ENCODE results near the gene SLC44A3. TPM values are rescaled to one million over a fixed set of nuclear protein-coding genes. Genes with fewer than 3 reads are reported as not detected.

Gene SLC44A3
- polyA plus RNA-seq, 3 donors: 2.3 to 28.0 (median 2.5) TPM

GRCh38 chr1:94798462-94798861 lies 21.7 kb upstream of the SLC44A3 start:
- no peak overlapping the region for H3K27ac ChIP-seq (ENCODE audit: low read depth, low read length)
- 65 to 95% (median 67%) methylated on average over 2 of the region's 2 CpGs for WGBS, 3 donors

- no peak overlapping the region for H3K27ac ChIP-seq (ENCODE audit: low read depth, low read length)
- WGBS, 3 donors: 54 to 88% (median 61%) methylated on average over 4 of the region's 4 CpGs
These were observed 21.0 kb upstream of the SLC44A3 start for GRCh38 chr1:94799206-94799605.

- H3K27ac ChIP-seq (ENCODE audit: low read depth, low read length): no peak overlapping the region
- WGBS, 3 donors: 23 to 27% (median 23%) methylated on average over 7 of the region's 7 CpGs
These were observed 18.1 kb upstream of the SLC44A3 start for GRCh38 chr1:94801919-94802546.

GRCh38 chr1:94803106-94803505 lies 17.1 kb upstream of the SLC44A3 start:
- 48 to 74% (median 63%) methylated on average over 3 of the region's 3 CpGs for WGBS, 3 donors
- no peak overlapping the region for H3K27ac ChIP-seq (ENCODE audit: low read depth, low read length)

- no peak overlapping the region for H3K27ac ChIP-seq (ENCODE audit: low read depth, low read length)
These were observed 16.4 kb upstream of the SLC44A3 start for GRCh38 chr1:94803517-94804441.

GRCh38 chr1:94804442-94804837 lies 15.7 kb upstream of the SLC44A3 start:
- 58 to 80% (median 62%) methylated on average over 3 of the region's 3 CpGs for WGBS, 3 donors

More at GRCh38 chr1:94803517-94804441, 16.4 kb upstream of the SLC44A3 start:
- 45 to 84% (median 74%) methylated on average over 8 of the region's 8 CpGs for WGBS, 3 donors

GRCh38 chr1:94805912-94806311 lies 14.2 kb upstream of the SLC44A3 start:
- WGBS, 3 donors: 15 to 23% (median 16%) methylated on average over 4 of the region's 4 CpGs
- no peak overlapping the region for H3K27ac ChIP-seq (ENCODE audit: low read depth, low read length)

More at GRCh38 chr1:94804442-94804837, 15.7 kb upstream of the SLC44A3 start:
- H3K27ac ChIP-seq (ENCODE audit: low read depth, low read length): no peak overlapping the region

GRCh38 chr1:94806441-94806871 lies 13.7 kb upstream of the SLC44A3 start:
- WGBS, 3 donors: 19 to 51% (median 23%) methylated on average over 6 of the region's 6 CpGs
- H3K27ac ChIP-seq (ENCODE audit: low read depth, low read length): no peak overlapping the region

- H3K27ac ChIP-seq (ENCODE audit: low read depth, low read length): no peak overlapping the region
- 75 to 83% (median 82%) methylated on average over 12 of the region's 12 CpGs for WGBS, 3 donors
These were observed 12.2 kb upstream of the SLC44A3 start for GRCh38 chr1:94807742-94808491.

GRCh38 chr1:94808669-94809068 lies 11.5 kb upstream of the SLC44A3 start:
- WGBS, 3 donors: 67 to 77% (median 72%) methylated on average over 3 of the region's 3 CpGs

GRCh38 chr1:94812985-94813384 lies 7.2 kb upstream of the SLC44A3 start:
- WGBS, 3 donors: 74 to 76% (median 76%) methylated on average over 4 of the region's 4 CpGs
- no peak overlapping the region for H3K27ac ChIP-seq (ENCODE audit: low read depth, low read length)

More at GRCh38 chr1:94808669-94809068, 11.5 kb upstream of the SLC44A3 start:
- H3K27ac ChIP-seq (ENCODE audit: low read depth, low read length): no peak overlapping the region

- H3K27ac ChIP-seq (ENCODE audit: low read depth, low read length): no peak overlapping the region
- WGBS, 3 donors: 0 to 92% (median 40%) methylated on average over 1 of the region's 1 CpG
These were observed 4.1 kb upstream of the SLC44A3 start for GRCh38 chr1:94816030-94816429.

GRCh38 chr1:94817712-94818111 lies 2.4 kb upstream of the SLC44A3 start:
- 29 to 88% (median 79%) methylated on average over 2 of the region's 2 CpGs for WGBS, 3 donors
- H3K27ac ChIP-seq (ENCODE audit: low read depth, low read length): no peak overlapping the region

- WGBS, 3 donors: 14 to 56% (median 46%) methylated on average over 14 of the region's 14 CpGs
- H3K27ac ChIP-seq (ENCODE audit: low read depth, low read length): no peak overlapping the region
These were observed 766 bp upstream of the SLC44A3 start for GRCh38 chr1:94819238-94819944.

- WGBS, 3 donors: 16 to 56% (median 52%) methylated on average over 7 of the region's 7 CpGs
- no peak overlapping the region for H3K27ac ChIP-seq (ENCODE audit: low read depth, low read length)
These were observed 779 bp downstream of the SLC44A3 start for GRCh38 chr1:94820936-94821335.

GRCh38 chr1:94821636-94822305 lies 1.6 kb downstream of the SLC44A3 start:
- WGBS, 3 donors: 24 to 91% (median 89%) methylated on average over 9 of the region's 9 CpGs
- H3K27ac ChIP-seq (ENCODE audit: low read depth, low read length): no peak overlapping the region

- 55 to 89% (median 81%) methylated on average over 3 of the region's 3 CpGs for WGBS, 3 donors
- H3K27ac ChIP-seq (ENCODE audit: low read depth, low read length): no peak overlapping the region
These were observed 3.0 kb downstream of the SLC44A3 start for GRCh38 chr1:94823116-94823515.

GRCh38 chr1:94825936-94826335 lies 5.8 kb downstream of the SLC44A3 start:
- no peak overlapping the region for H3K27ac ChIP-seq (ENCODE audit: low read depth, low read length)
- WGBS, 3 donors: 87 to 97% (median 89%) methylated on average over 2 of the region's 2 CpGs

Measured in adipose tissue (tissue), 3 donors.